Measurements from ENCODE around the gene ISG20.

ISG20 gene

GRCh38 chr15:88693191-88693590 is 54.4 kb downstream of the ISG20 start:
- 51% methylated on average over 4 of the region's 5 CpGs for WGBS
- H3K79me1 ChIP-seq (replicated peaks; ENCODE audit: low read length, poor library complexity, severe bottlenecking): no peaks in the 10 kb centered on the region
- H2BK12ac ChIP-seq (ENCODE audit: low read length in 2 of 2): no peak overlapping the region
- H3K36me3 ChIP-seq (ENCODE audit: control insufficient read depth in 1 of 2, insufficient read depth in 2 of 2, low read depth in 1 of 2, low read length in 2 of 2): no peaks in the 10 kb centered on the region
- no peak for DNase-seq
- no peak overlapping the region for H2AFZ ChIP-seq (ENCODE audit: low read depth, low read length)
- H2BK15ac ChIP-seq (ENCODE audit: low read depth, poor library complexity, severe bottlenecking): no peak overlapping the region
- no peak overlapping the region for H2AK5ac ChIP-seq (ENCODE audit: low read length, severe bottlenecking)
- H3K23ac ChIP-seq (ENCODE audit: low read length in 2 of 2): peak overlapping the region in 1 of 2 experiments; percentile 30
- no peak overlapping the region for H4K91ac ChIP-seq (ENCODE audit: low read length)
- no peak overlapping the region for H3K4me3 ChIP-seq (ENCODE audit: insufficient read depth in 1 of 2, low read depth in 1 of 2, low read length in 2 of 2)
- H3K18ac ChIP-seq (ENCODE audit: low read depth in 1 of 2, low read length in 2 of 2): no peak overlapping the region
- H3K27ac ChIP-seq (ENCODE audit: low read length, poor library complexity, severe bottlenecking): no peak overlapping the region
- no peak overlapping the region for H3K14ac ChIP-seq (ENCODE audit: low read length in 2 of 2)
- H3K27me3 ChIP-seq (ENCODE audit: control insufficient read depth in 1 of 2, insufficient read depth in 1 of 2, low read length in 2 of 2): peaks cover 7 to 75% of the 10 kb centered on the region in 2 experiments
- no peaks in the 10 kb centered on the region for H3K4me1 ChIP-seq (ENCODE audit: control insufficient read depth, insufficient read depth, low read depth, low read length)
- no peak overlapping the region for H2BK5ac ChIP-seq (ENCODE audit: low read depth, low read length, poor library complexity, severe bottlenecking)
- no peak overlapping the region for H3K4me2 ChIP-seq (ENCODE audit: low read length, poor library complexity, severe bottlenecking)
- H3K9me3 ChIP-seq (ENCODE audit: control insufficient read depth, low read length): peaks cover 2% of the 10 kb centered on the region
- no peak overlapping the region for H4K8ac ChIP-seq (ENCODE audit: low read length)
- H2BK120ac ChIP-seq (ENCODE audit: low read depth, low read length): no peak overlapping the region
- H3K4ac ChIP-seq (ENCODE audit: low read depth in 1 of 2, low read length in 2 of 2): no peak overlapping the region
- no peak overlapping the region for H3K9ac ChIP-seq (ENCODE audit: low read length)

- H3K9ac ChIP-seq (ENCODE audit: low read length): no peak overlapping the region
- H3K27me3 ChIP-seq (ENCODE audit: control insufficient read depth in 1 of 2, insufficient read depth in 1 of 2, low read length in 2 of 2): peaks cover 23 to 75% of the 10 kb centered on the region in 2 experiments
- no peaks in the 10 kb centered on the region for H3K36me3 ChIP-seq (ENCODE audit: control insufficient read depth in 1 of 2, insufficient read depth in 2 of 2, low read depth in 1 of 2, low read length in 2 of 2)
- H3K4ac ChIP-seq (ENCODE audit: low read depth in 1 of 2, low read length in 2 of 2): no peak overlapping the region
- no peak overlapping the region for H2BK12ac ChIP-seq (ENCODE audit: low read length in 2 of 2)
- H2BK15ac ChIP-seq (ENCODE audit: low read depth, poor library complexity, severe bottlenecking): no peak overlapping the region
- no peak overlapping the region for H2AFZ ChIP-seq (ENCODE audit: low read depth, low read length)
- H2AK5ac ChIP-seq (ENCODE audit: low read length, severe bottlenecking): no peak overlapping the region
- no peaks in the 10 kb centered on the region for H3K9me3 ChIP-seq (ENCODE audit: control insufficient read depth, low read length)
- H3K18ac ChIP-seq (ENCODE audit: low read depth in 1 of 2, low read length in 2 of 2): no peak overlapping the region
- H4K91ac ChIP-seq (ENCODE audit: low read length): no peak overlapping the region
- H3K4me3 ChIP-seq (ENCODE audit: insufficient read depth in 1 of 2, low read depth in 1 of 2, low read length in 2 of 2): no peak overlapping the region
- H4K8ac ChIP-seq (ENCODE audit: low read length): no peak overlapping the region
- H3K4me2 ChIP-seq (ENCODE audit: low read length, poor library complexity, severe bottlenecking): no peak overlapping the region
- no peak overlapping the region for H2BK5ac ChIP-seq (ENCODE audit: low read depth, low read length, poor library complexity, severe bottlenecking)
- H3K79me1 ChIP-seq (replicated peaks; ENCODE audit: low read length, poor library complexity, severe bottlenecking): no peaks in the 10 kb centered on the region
- DNase-seq: no peak
- WGBS: 99% methylated on average over 6 of the region's 8 CpGs
- no peaks in the 10 kb centered on the region for H3K4me1 ChIP-seq (ENCODE audit: control insufficient read depth, insufficient read depth, low read depth, low read length)
- H3K27ac ChIP-seq (ENCODE audit: low read length, poor library complexity, severe bottlenecking): no peak overlapping the region
- H2BK120ac ChIP-seq (ENCODE audit: low read depth, low read length): no peak overlapping the region
- no peak overlapping the region for H3K23ac ChIP-seq (ENCODE audit: low read length in 2 of 2)
- no peak overlapping the region for H3K14ac ChIP-seq (ENCODE audit: low read length in 2 of 2)
Observed at GRCh38 chr15:88695101-88695500, 56.3 kb downstream of the ISG20 start.

DNA sequence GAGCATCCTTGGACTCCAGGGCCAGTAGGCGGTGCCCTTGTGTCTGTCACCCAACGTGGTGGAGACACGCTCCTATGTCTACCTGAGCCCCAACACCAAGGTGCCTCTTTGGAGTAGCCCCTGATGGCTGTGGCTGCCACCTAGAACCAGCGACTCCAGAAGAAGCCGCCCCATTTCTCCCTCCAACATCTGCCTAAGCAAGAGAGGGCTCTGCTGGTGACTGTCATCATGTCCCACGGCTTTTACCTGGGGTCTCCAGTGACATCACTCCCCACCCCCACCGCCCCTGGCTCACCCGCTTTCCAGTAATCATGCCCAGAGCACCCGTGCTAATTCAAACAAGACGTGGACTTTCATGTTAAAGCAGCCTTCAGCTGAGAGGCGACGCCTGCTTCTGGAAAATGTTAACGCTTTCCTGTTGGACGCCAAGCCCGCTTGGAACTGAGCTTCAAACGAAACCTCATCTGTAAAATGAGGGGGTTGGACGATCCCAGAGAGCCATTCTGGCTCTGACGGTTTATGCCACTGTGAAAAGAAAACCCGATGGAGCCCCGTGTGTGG is 57.0 kb downstream of the ISG20 start:
- no peaks in the 10 kb centered on the region for H3K79me1 ChIP-seq (replicated peaks; ENCODE audit: low read length, poor library complexity, severe bottlenecking)
- no peak overlapping the region for H3K23ac ChIP-seq (ENCODE audit: low read length in 2 of 2)
- 85% methylated on average over 20 of the region's 20 CpGs for WGBS

GRCh38 chr15:88696254-88696653 is 57.4 kb downstream of the ISG20 start:
- Histone ChIP-seq H2BK15ac (ENCODE audit: low read depth, poor library complexity, severe bottlenecking) (peak overlapping the region; percentile 13), H2BK120ac (ENCODE audit: low read depth, low read length) (no peak overlapping the region), H3K27ac (ENCODE audit: low read length, poor library complexity, severe bottlenecking) (no peak overlapping the region), H2AK5ac (ENCODE audit: low read length, severe bottlenecking) (no peak overlapping the region), H3K4ac (ENCODE audit: low read depth in 1 of 2, low read length in 2 of 2) (no peak overlapping the region), H3K4me3 (ENCODE audit: insufficient read depth in 1 of 2, low read depth in 1 of 2, low read length in 2 of 2) (peak overlapping the region in 1 of 2 experiments; percentile 42), H3K79me1 (replicated peaks; ENCODE audit: low read length, poor library complexity, severe bottlenecking) (no peaks in the 10 kb centered on the region), H2BK12ac (ENCODE audit: low read length in 2 of 2) (no peak overlapping the region), H4K91ac (ENCODE audit: low read length) (no peak overlapping the region), H2AFZ (ENCODE audit: low read depth, low read length) (no peak overlapping the region), H3K9me3 (ENCODE audit: control insufficient read depth, low read length) (no peaks in the 10 kb centered on the region), H2BK5ac (ENCODE audit: low read depth, low read length, poor library complexity, severe bottlenecking) (no peak overlapping the region), H3K4me2 (ENCODE audit: low read length, poor library complexity, severe bottlenecking) (no peak overlapping the region), H3K36me3 (ENCODE audit: control insufficient read depth in 1 of 2, insufficient read depth in 2 of 2, low read depth in 1 of 2, low read length in 2 of 2) (no peaks in the 10 kb centered on the region), H3K27me3 (ENCODE audit: control insufficient read depth in 1 of 2, insufficient read depth in 1 of 2, low read length in 2 of 2) (peaks cover 23 to 66% of the 10 kb centered on the region in 2 experiments), H3K18ac (ENCODE audit: low read depth in 1 of 2, low read length in 2 of 2) (no peak overlapping the region), H4K8ac (ENCODE audit: low read length) (no peak overlapping the region), H3K9ac (ENCODE audit: low read length) (peak overlapping the region; percentile 55), H3K4me1 (ENCODE audit: control insufficient read depth, insufficient read depth, low read depth, low read length) (no peaks in the 10 kb centered on the region), H3K23ac (ENCODE audit: low read length in 2 of 2) (no peak overlapping the region), H3K14ac (ENCODE audit: low read length in 2 of 2) (no peak overlapping the region)
- no peak for DNase-seq
- 80% methylated on average over 1 of the region's 3 CpGs for WGBS

More for the DNA sequence above, 57.0 kb downstream of the ISG20 start:
- Histone ChIP-seq H3K14ac (ENCODE audit: low read length in 2 of 2) (no peak overlapping the region), H3K9me3 (ENCODE audit: control insufficient read depth, low read length) (no peaks in the 10 kb centered on the region), H2AK5ac (ENCODE audit: low read length, severe bottlenecking) (no peak overlapping the region), H3K4me1 (ENCODE audit: control insufficient read depth, insufficient read depth, low read depth, low read length) (no peaks in the 10 kb centered on the region), H4K8ac (ENCODE audit: low read length) (no peak overlapping the region), H2BK5ac (ENCODE audit: low read depth, low read length, poor library complexity, severe bottlenecking) (no peak overlapping the region), H3K4me3 (ENCODE audit: insufficient read depth in 1 of 2, low read depth in 1 of 2, low read length in 2 of 2) (peak overlapping the region in 1 of 2 experiments; percentile 42), H4K91ac (ENCODE audit: low read length) (no peak overlapping the region), H2AFZ (ENCODE audit: low read depth, low read length) (no peak overlapping the region), H3K27ac (ENCODE audit: low read length, poor library complexity, severe bottlenecking) (no peak overlapping the region), H2BK12ac (ENCODE audit: low read length in 2 of 2) (no peak overlapping the region), H3K36me3 (ENCODE audit: control insufficient read depth in 1 of 2, insufficient read depth in 2 of 2, low read depth in 1 of 2, low read length in 2 of 2) (no peaks in the 10 kb centered on the region), H3K4me2 (ENCODE audit: low read length, poor library complexity, severe bottlenecking) (no peak overlapping the region), H3K18ac (ENCODE audit: low read depth in 1 of 2, low read length in 2 of 2) (no peak overlapping the region), H3K27me3 (ENCODE audit: control insufficient read depth in 1 of 2, insufficient read depth in 1 of 2, low read length in 2 of 2) (peaks cover 23 to 69% of the 10 kb centered on the region in 2 experiments), H2BK15ac (ENCODE audit: low read depth, poor library complexity, severe bottlenecking) (peak overlapping the region; percentile 13), H3K9ac (ENCODE audit: low read length) (peak overlapping the region; percentile 55), H3K4ac (ENCODE audit: low read depth in 1 of 2, low read length in 2 of 2) (no peak overlapping the region), H2BK120ac (ENCODE audit: low read depth, low read length) (no peak overlapping the region)
- DNase-seq: no peak
